Ectodermal cell (in vitro differentiated cells): Measurements from ENCODE around the gene LMTK3.

Source experiments
- H3K27ac ChIP-seq: 2 replicates; pipeline ENCODE4 v1.7.0; 2013; ENCODE audit warnings: mild to moderate bottlenecking, low read depth, low read length; ENCODE audit not compliant: insufficient read depth, poor library complexity, severe bottlenecking
- H3K27me3 ChIP-seq: 2 replicates; pipeline ENCODE4 v1.7.0; 2013; ENCODE audit warnings: mild to moderate bottlenecking, low read length; ENCODE audit not compliant: insufficient read depth, control insufficient read depth, poor library complexity, severe bottlenecking
- H3K36me3 ChIP-seq: one replicate; pipeline ENCODE4 v1.7.0; 2013; ENCODE audit warnings: low read length; ENCODE audit not compliant: control insufficient read depth, insufficient read depth
- H3K4me1 ChIP-seq: one replicate; pipeline ENCODE4 v1.7.0; 2013; ENCODE audit warnings: low read length; ENCODE audit not compliant: control insufficient read depth, insufficient read depth
- H3K4me3 ChIP-seq: 2 replicates; pipeline ENCODE4 v1.7.0; 2013; ENCODE audit warnings: low read depth, low read length, control low read depth; ENCODE audit not compliant: insufficient read depth
- H3K9me3 ChIP-seq: 2 replicates; pipeline ENCODE4 v1.7.0; 2013; ENCODE audit warnings: mild to moderate bottlenecking, low read length, moderate library complexity; ENCODE audit not compliant: control insufficient read depth
- WGBS, 2 experiments: methylation state at CpG; one replicate each; pipeline ENCODE4 v1.1.7; 2013; ENCODE audit warnings: missing lambda C conversion rate in 2 of 2; 5-methylcytosine and 5-hydroxymethylcytosine counted together

The LMTK3 gene

GRCh38 chr19:48469934-48470680 lies 41.5 kb downstream of the LMTK3 start:
- 72 to 75% methylated on average over 20 of the region's 20 CpGs for WGBS, 2 experiments
- H3K4me3 ChIP-seq, result peak overlapping the region; percentile 75
- peaks cover 38% of the 10 kb centered on the region for H3K36me3 ChIP-seq
- no peaks in the 10 kb centered on the region for H3K9me3 ChIP-seq
- no peaks in the 10 kb centered on the region for H3K27me3 ChIP-seq
- peaks cover 11% of the 10 kb centered on the region for H3K4me1 ChIP-seq
- no peak overlapping the region for H3K27ac ChIP-seq

- 1% methylated on average over 66 of the region's 66 CpGs for WGBS, 2 experiments
- no peaks in the 10 kb centered on the region for H3K9me3 ChIP-seq
Observed at GRCh38 chr19:48469289-48469881, 42.2 kb downstream of the LMTK3 start, which contains the start of gene CYTH2. TSS of gene CYTH2 (plus strand) at chr19:48469369. CDS start at chr19:48469508, 139 bp downstream.

DNA sequence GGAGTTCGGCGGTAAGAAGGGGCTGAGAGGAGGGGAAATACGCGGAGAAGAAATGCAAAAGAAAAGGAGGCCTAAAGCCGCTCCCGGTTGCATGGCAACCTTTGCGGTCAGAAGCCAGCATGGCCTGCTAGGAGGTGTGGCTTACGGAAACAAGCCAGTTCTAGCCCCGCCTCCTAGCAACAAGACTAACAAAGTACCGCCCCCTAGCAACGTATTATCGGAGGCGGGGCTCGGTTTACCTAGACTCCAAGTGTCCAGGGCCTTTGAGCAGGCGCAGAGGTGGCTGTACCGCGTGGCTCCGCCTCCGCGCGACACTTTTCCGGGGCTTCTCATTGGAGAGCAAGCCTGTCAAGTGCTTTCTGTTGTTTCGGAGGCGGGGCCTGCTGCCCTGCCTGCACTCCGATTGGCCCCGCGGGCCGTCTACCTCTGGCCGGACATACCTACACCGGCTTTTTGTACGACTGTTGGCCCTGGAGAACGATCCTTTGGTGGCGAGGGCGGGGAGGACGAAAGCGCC lies 42.8 kb downstream of the LMTK3 start:
- H3K4me3 ChIP-seq, result peak overlapping the region; percentile 75
- H3K36me3 ChIP-seq, result peaks cover 26% of the 10 kb centered on the region
- peaks cover 11% of the 10 kb centered on the region for H3K4me1 ChIP-seq
- peak overlapping the region; percentile 95 for H3K27ac ChIP-seq
- no peaks in the 10 kb centered on the region for H3K27me3 ChIP-seq
- WGBS, 2 experiments, result 0% methylated on average over 36 of the region's 36 CpGs
- no peaks in the 10 kb centered on the region for H3K9me3 ChIP-seq

More at GRCh38 chr19:48469289-48469881, 42.2 kb downstream of the LMTK3 start, which contains the start of gene CYTH2:
- Histone ChIP-seq H3K4me1 (peaks cover 11% of the 10 kb centered on the region), H3K4me3 (peak within 1 kb of the TSS; percentile 75), H3K27ac (peak within 1 kb of the TSS; percentile 95), H3K27me3 (no peaks in the 10 kb centered on the region), H3K36me3 (peaks cover 32% of the 10 kb centered on the region)

GRCh38 chr19:48466561-48467325 lies 44.9 kb downstream of the LMTK3 start:
- peaks cover 13% of the 10 kb centered on the region for H3K36me3 ChIP-seq
- H3K4me1 ChIP-seq, result peaks cover 11% of the 10 kb centered on the region
- no peaks in the 10 kb centered on the region for H3K27me3 ChIP-seq
- H3K27ac ChIP-seq, result no peak overlapping the region
- 87% methylated on average over 16 of the region's 16 CpGs for WGBS, 2 experiments
- H3K9me3 ChIP-seq, result no peaks in the 10 kb centered on the region
- H3K4me3 ChIP-seq, result no peak overlapping the region

DNA sequence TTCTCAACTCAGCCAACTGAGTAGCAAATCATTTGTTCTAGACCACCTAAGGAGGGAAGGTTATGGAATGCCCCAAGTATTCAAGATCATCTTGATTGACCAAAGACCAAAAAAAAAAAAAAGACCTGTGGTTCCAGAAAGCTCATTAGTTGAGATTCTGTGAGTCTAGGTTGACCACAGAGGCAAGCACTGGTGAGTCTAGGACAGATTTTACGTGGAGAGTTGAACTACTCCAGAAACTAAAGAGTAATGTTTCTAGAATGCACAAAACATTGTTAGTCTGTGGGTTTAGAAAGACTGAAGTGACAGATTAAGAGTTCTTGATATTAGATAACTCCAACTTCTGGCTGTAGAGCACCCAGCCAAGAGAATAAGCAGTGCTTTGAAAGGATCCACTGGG lies 46.4 kb downstream of the LMTK3 start:
- WGBS, 2 experiments, result 90 to 95% methylated on average over 1 of the region's 1 CpG
- peaks cover 9% of the 10 kb centered on the region for H3K4me1 ChIP-seq
- no peaks in the 10 kb centered on the region for H3K27me3 ChIP-seq
- H3K36me3 ChIP-seq, result no peaks in the 10 kb centered on the region
- H3K4me3 ChIP-seq, result no peak overlapping the region
- no peaks in the 10 kb centered on the region for H3K9me3 ChIP-seq
- H3K27ac ChIP-seq, result no peak overlapping the region

- Histone ChIP-seq H3K4me3 (no peak overlapping the region), H3K27me3 (no peaks in the 10 kb centered on the region), H3K27ac (no peak overlapping the region), H3K36me3 (no peaks in the 10 kb centered on the region), H3K4me1 (no peaks in the 10 kb centered on the region), H3K9me3 (no peaks in the 10 kb centered on the region)
- WGBS, 2 experiments, result 93 to 94% methylated on average over 62 of the region's 62 CpGs
Observed at GRCh38 chr19:48461982-48462655, 49.5 kb downstream of the LMTK3 start.

GRCh38 chr19:48461651-48461981 lies 50.0 kb downstream of the LMTK3 start:
- no peaks in the 10 kb centered on the region for H3K9me3 ChIP-seq
- H3K4me1 ChIP-seq, result no peaks in the 10 kb centered on the region
- H3K27me3 ChIP-seq, result no peaks in the 10 kb centered on the region
- no peaks in the 10 kb centered on the region for H3K36me3 ChIP-seq
- H3K4me3 ChIP-seq, result no peak overlapping the region
- 95 to 96% methylated on average over 36 of the region's 36 CpGs for WGBS, 2 experiments
- H3K27ac ChIP-seq, result no peak overlapping the region

DNA sequence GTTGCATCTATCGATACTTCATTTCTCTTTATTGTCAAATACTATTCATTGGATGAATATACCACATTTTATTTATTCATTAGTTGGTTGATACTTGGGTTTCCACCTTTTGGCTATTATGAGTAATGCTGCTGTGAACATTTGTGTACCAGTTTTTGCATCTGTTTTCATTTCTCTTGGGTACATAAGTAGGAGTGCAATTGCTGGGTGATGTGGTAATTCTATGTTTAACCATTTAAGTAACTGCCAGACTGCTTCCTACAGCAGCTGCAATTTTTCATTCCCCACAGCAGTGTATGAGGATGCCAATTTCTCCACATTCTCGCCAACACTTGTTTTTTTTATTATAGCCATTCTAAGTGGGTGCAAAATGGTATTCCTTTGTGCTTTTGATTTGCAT lies 53.6 kb downstream of the LMTK3 start:
- Histone ChIP-seq H3K4me3 (no peak overlapping the region), H3K4me1 (no peaks in the 10 kb centered on the region), H3K27me3 (no peaks in the 10 kb centered on the region), H3K27ac (no peak overlapping the region), H3K36me3 (peaks cover 10% of the 10 kb centered on the region), H3K9me3 (no peaks in the 10 kb centered on the region)
- WGBS, 2 experiments, result 92 to 100% methylated on average over 2 of the region's 2 CpGs

DNA sequence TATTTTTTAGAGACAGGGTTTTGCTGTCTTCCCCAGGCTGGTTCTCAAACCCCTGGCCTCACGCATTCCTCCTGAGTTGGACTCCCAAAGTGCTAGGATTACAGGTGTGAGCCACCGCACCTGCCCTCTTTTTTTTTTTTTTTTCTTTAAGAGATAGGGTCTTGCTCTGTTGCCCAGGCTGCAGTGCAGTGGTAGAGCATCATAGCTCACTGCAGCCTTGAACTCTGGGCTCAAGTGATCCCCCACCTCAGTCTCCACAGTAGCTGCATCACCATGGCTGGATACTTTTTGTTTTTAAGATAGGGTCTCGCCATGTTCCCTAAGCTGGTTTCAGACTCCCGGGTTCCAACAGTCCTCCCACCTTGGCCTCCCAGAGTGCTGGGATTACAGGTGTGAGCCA lies 54.8 kb downstream of the LMTK3 start:
- Histone ChIP-seq H3K4me1 (no peaks in the 10 kb centered on the region), H3K36me3 (peaks cover 17% of the 10 kb centered on the region), H3K9me3 (no peaks in the 10 kb centered on the region), H3K4me3 (no peak overlapping the region), H3K27ac (no peak overlapping the region), H3K27me3 (no peaks in the 10 kb centered on the region)
- 93 to 98% methylated on average over 4 of the region's 4 CpGs for WGBS, 2 experiments
